ENCODE results near the gene CNTN6.

GRCh38 chr3:1216856-1217255 lies 124.0 kb downstream of the CNTN6 start:
- no peak for TF ChIP-seq ZNF639 (CRISPR knock-in tag; conservative IDR thresholded peaks at IDR 0.05)
- no peak for TF ChIP-seq ZNF18 (CRISPR knock-in tag; IDR thresholded peaks at IDR 0.05; ENCODE audit: insufficient replicate concordance)
- no peak for TF ChIP-seq ZNF674 (CRISPR knock-in tag; IDR thresholded peaks at IDR 0.05; ENCODE audit: low read depth)
- no peak for TF ChIP-seq CREB1 (IDR thresholded peaks at IDR 0.05)
- no peak for TF ChIP-seq CREB1 (CRISPR knock-in tag; IDR thresholded peaks at IDR 0.05)
- TF ChIP-seq ATF1 (CRISPR knock-in tag; IDR thresholded peaks at IDR 0.05) = no peak
